ENCODE measurements around the gene METTL26.

DNA sequence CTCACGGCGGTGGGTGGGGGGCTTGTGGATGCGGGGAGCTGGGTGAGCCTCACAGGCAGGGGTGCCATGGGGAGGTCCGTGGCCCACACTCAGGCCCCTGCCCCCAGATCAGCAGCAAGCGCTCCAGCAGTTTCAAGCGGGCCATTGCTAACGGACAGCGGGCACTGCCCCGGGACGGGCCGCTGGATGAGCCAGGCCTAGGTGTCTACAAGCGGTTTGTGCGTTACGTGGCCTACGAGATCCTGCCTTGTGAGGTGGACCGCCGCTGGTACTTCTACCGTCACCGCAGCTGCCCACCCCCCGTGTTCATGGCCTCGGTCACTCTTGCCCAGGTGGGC is 40.4 kb upstream of the METTL26 start:
- TF ChIP-seq EZH2 (IDR thresholded peaks at IDR 0.05) = no peak
- no peak for TF ChIP-seq POLR2AphosphoS5 (IDR thresholded peaks at IDR 0.05; ENCODE audit: borderline replicate concordance, low read depth, low read length)
